Activated CD4-positive, alpha-beta memory T cell treated with anti-CD3 and anti-CD28 coated beads for 36 hours (primary cell): ENCODE data around the gene APBB1IP. TPM values are rescaled to one million over a fixed set of nuclear protein-coding genes. Genes with fewer than 3 reads are reported as not detected.
"Not testable (repeated sequence)": the region's sequence is repeated elsewhere in the genome, so short reads cannot be mapped to it uniquely, and the experiment has no call there.

ENCODE experiments used
- CTCF ChIA-PET: fragments of 350-600 bp; sonication (Branson Sonifier 250); formaldehyde crosslinking; loops from one replicate; lab custom pipeline; 2021; ENCODE audit warnings: antibody characterized with exemption, inconsistent platforms; lab: Charles Lee
- POLR2A ChIA-PET: fragments of 350-600 bp; sonication (Branson Sonifier 250); formaldehyde crosslinking; loops from one replicate; lab custom pipeline; 2021; ENCODE audit warnings: antibody characterized with exemption; lab: Charles Lee
- DNase-seq: peaks from one replicate; pipeline ENCODE4 v3.0.0-alpha.2; 2020
- H3K27ac Mint-ChIP-seq: one replicate; pipeline ENCODE4 v1.8.0; 2021; ENCODE audit warnings: mixed read lengths
- H3K27me3 Mint-ChIP-seq: one replicate; pipeline ENCODE4 v1.8.0; 2021; ENCODE audit warnings: mixed read lengths
- H3K36me3 Mint-ChIP-seq: one replicate; pipeline ENCODE4 v1.8.0; 2021; ENCODE audit warnings: mixed read lengths
- H3K4me1 Mint-ChIP-seq: one replicate; pipeline ENCODE4 v1.8.0; 2021; ENCODE audit warnings: low read depth, mixed read lengths
- H3K4me3 Mint-ChIP-seq: one replicate; pipeline ENCODE4 v1.8.0; 2021; ENCODE audit warnings: mild to moderate bottlenecking, mixed read lengths
- H3K9me3 Mint-ChIP-seq: one replicate; pipeline ENCODE4 v1.8.0; 2021; ENCODE audit warnings: mixed read lengths
- intact Hi-C: fragments of 100-400 bp; cut with micrococcal nuclease; formaldehyde crosslinking; loops from one replicate; pipeline ENCODE4 v1.15.1; 2023
- total RNA-seq, 2 experiments: library from RNA; stranded (reverse); gene quantifications; one replicate each; pipeline ENCODE4 v1.2.3, GENCODE V29; 2021

The APBB1IP gene
- total RNA-seq, 2 experiments from 2014 or later: 50.1 to 52.1 TPM

DNA sequence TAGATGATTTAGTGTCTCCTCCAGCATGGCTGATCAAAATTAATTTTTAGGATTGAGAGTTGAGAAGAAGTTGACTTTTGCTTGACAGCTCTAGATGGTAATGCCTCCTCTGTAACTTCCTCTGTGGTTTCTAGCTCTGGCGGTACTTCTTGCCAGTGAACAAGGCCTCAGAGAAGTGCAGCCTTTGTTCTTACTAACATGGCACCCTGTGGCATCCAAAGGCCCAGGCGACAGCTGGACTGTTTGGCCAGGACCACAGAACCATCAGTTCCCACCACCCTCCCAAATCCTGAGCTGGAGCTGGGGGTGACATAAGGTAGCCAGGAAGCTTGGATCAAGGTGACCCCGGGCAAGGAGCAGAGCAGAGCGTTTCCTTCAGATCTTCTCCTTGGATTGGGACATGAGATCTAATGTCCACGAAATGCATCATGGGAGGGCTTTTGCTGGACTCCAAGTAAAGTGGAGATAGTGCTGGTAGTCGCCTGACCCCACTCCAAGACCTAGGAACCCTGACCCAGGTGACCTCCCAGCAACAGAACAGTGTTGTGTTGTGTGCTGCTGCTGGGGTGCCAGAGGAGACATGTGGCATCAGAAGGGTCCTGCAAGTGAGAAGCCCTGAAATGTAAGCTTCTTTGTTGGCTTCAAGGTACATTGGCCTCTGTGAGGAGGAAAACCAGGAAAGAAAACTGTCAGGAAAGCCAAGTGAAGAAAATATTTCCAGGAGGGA lies 41.8 kb downstream of the APBB1IP start:
- ChIA-PET CTCF (interaction anchor here (1.0 kb wide), 1 partner anchor 12 kb away, joined by 3 read pairs; no protein-coding TSS in a partner anchor), POLR2A (interaction anchor here (0.5 to 1.3 kb wide), 4 partner anchors 15 to 358 kb away, joined by 3 to 5 read pairs (median 4); partner anchors contain the start of gene APBB1IP)
- Mint-ChIP-seq H3K36me3 (peaks cover 10% of the 10 kb centered on the region), H3K27me3 (no peaks in the 10 kb centered on the region), H3K4me3 (peak overlapping the region; percentile 54), H3K9me3 (no peaks in the 10 kb centered on the region), H3K4me1 (peaks cover 68% of the 10 kb centered on the region), H3K27ac (peak overlapping the region; percentile 92)
- intact Hi-C loops: loop anchor here (10.0 kb wide), 1 partner anchor 675 kb away; the partner anchor contains the start of genes MASTL and YME1L1
- peak; percentile 51 for DNase-seq

DNA sequence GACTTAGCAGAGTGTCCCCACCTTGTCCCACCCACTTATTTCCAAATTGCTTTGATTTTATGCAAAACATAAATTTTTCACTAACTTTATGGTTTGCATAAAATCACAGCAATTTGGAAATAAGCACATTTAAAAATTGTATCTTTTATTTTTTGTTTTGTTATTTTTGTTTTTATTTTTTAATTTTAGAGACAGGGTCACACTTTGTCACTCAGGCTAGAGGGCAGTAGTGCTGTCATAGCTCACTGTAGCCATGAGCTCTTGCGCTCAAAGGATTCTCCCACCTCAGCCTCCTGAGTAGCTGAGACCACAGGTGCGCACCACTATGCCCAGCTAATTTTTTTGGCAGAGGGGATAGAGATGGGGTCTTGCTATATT lies 43.2 kb downstream of the APBB1IP start:
- Mint-ChIP-seq H3K4me3 (no peak overlapping the region), H3K9me3 (no peaks in the 10 kb centered on the region), H3K36me3 (peaks cover 10% of the 10 kb centered on the region), H3K27ac (peak overlapping the region; percentile 92), H3K27me3 (no peaks in the 10 kb centered on the region), H3K4me1 (peaks cover 70% of the 10 kb centered on the region)
- POLR2A ChIA-PET: interaction anchor here (1.3 to 1.9 kb wide), 2 partner anchors 16 to 42 kb away, joined by 3 to 5 read pairs; no protein-coding TSS in a partner anchor
- no peak for DNase-seq
- intact Hi-C loops: loop anchor here (10.0 kb wide), 1 partner anchor 673 kb away; the partner anchor contains the start of genes MASTL and YME1L1
- CTCF ChIA-PET: interaction anchor here (1.0 kb wide), 1 partner anchor 12 kb away, joined by 4 read pairs; no protein-coding TSS in a partner anchor

DNA sequence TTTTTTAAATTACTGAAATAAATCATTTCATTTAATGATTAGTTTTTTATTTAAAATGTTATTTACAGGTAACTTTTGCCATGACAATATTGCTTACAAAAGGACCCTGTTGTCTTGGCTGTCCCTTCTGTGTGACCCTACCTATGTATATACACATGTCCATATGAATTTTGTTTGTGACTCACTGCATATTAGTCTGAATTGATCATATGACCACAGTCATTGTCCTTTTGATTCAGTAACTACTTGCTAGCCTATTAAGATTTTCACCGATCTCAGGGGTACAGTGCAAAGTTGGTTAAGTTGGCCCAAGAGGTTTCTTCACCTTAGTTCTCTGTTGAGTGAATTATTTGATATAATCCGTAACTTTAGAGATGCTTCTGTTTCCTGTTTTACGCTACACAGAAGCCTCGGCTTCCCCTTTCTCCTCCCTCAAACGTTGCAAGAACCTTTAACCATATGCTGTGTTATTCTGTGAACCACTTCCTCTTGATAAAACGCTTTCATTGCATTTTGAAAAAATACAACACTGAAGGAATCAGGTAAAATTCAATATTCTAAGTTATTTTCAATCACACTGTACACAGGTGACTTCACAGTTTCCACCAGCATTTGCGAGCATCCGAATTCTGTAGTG lies 43.9 kb downstream of the APBB1IP start:
- Mint-ChIP-seq H3K4me1 (peaks cover 76% of the 10 kb centered on the region), H3K27ac (peak overlapping the region; percentile 98), H3K9me3 (no peaks in the 10 kb centered on the region), H3K27me3 (no peaks in the 10 kb centered on the region), H3K36me3 (peaks cover 10% of the 10 kb centered on the region), H3K4me3 (peak overlapping the region; percentile 73)
- CTCF ChIA-PET: no interaction called here
- intact Hi-C loops: loop anchor here (1.0 to 10.0 kb wide), 3 partner anchors 8 to 673 kb away; partner anchors contain the start of genes MASTL and YME1L1
- DNase-seq: no peak
- POLR2A ChIA-PET: interaction anchor here (1.9 kb wide), 1 partner anchor 43 kb away, joined by 5 read pairs; no protein-coding TSS in a partner anchor

DNA sequence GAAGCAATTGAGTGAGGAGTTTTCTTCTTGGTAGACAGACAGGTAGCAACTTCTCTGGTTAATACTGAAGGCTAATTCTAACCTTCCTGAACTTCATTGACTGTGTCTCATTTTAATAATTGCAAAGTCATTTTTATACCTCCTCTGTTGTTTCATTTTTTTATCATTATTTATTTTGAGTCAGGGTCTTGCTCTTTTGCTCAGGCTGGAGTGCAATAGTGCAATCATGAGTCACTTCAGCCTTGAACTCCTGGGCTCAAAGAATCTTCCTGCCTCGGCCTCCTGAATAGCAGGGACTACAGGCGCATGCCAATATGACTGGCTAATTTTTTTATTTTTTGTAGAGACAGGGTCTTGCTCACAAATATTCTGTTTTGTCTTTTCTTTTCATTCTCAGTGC lies 45.4 kb downstream of the APBB1IP start:
- POLR2A ChIA-PET: no interaction called here
- Mint-ChIP-seq H3K9me3 (no peaks in the 10 kb centered on the region), H3K4me3 (peak overlapping the region; percentile 32), H3K27me3 (no peaks in the 10 kb centered on the region), H3K36me3 (peaks cover 9% of the 10 kb centered on the region), H3K4me1 (peaks cover 77% of the 10 kb centered on the region), H3K27ac (peak overlapping the region; percentile 78)
- intact Hi-C loops: loop anchor here (1.0 to 10.0 kb wide), 2 partner anchors 53 to 671 kb away; partner anchors contain the start of genes MASTL and YME1L1
- CTCF ChIA-PET: no interaction called here
- DNase-seq: no peak

DNA sequence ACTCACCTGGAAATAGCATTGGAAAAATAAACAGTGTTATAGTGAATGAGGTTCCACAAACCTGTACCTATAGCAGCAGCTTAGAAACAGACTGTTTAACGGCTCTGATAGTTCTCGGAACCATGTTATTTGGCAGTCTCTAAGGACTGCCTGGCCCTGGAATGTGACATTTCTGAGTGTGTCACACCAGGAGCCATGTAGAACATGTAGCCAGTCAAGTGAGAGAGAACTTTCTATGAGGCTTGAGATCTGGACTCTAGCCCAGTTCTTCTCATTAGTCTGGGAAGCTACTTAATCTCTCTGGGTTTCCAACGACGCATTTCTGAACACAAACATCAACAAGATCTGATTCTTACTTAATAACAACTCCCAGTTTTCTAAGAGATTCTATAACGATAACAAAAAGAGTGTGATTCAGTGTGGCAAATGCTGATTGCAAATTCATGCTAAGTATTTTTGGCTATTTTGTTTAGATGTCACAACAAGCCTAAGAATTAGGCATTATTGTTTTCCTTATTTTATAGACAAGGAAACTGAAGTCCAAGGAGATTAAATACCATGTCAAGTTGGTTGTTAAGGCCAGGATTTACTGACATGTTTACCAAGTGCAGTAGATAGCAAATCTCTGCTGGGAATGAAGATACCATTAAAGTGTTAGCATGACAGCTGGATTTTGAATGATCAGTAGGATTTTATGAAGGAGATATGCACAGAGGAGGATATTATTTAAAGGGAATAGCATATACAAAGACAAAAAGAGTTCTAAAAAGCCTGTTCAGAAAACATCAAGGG lies 47.2 kb downstream of the APBB1IP start:
- intact Hi-C loops: loop anchor here (5.0 to 10.0 kb wide), 2 partner anchors 377 to 669 kb away; partner anchors contain the start of genes ABI1, MASTL and YME1L1
- CTCF ChIA-PET: no interaction called here
- H3K36me3 Mint-ChIP-seq: peaks cover 8% of the 10 kb centered on the region
- H3K27ac Mint-ChIP-seq: peak overlapping the region; percentile 57
- H3K9me3 Mint-ChIP-seq: no peaks in the 10 kb centered on the region
- peaks cover 78% of the 10 kb centered on the region for H3K4me1 Mint-ChIP-seq
- POLR2A ChIA-PET: interaction anchor here (3.0 kb wide), 1 partner anchor 47 kb away, joined by 11 read pairs; the partner anchor contains the start of gene APBB1IP
- no peak for DNase-seq
- no peak overlapping the region for H3K4me3 Mint-ChIP-seq
- H3K27me3 Mint-ChIP-seq: no peaks in the 10 kb centered on the region

DNA sequence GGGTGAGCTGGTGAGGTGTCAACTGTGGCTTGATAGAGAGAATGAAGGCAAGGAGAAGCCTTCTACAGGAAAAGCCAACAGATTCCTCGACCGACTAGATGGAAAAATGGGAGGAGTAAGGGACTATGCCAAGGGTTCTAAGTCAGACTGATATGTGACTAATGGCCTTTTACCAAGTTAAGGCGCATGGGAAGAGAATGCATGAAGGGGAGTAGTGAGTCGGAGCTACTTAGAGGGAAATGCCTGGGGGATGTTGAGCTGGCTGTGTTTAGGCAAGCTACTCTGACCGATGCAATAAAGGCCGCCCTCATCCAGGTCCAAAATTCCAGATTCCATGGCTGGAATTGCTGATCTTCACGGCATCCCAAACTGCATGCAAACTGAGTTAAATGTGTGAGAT lies 48.2 kb downstream of the APBB1IP start:
- intact Hi-C loops: loop anchor here (2.0 to 10.0 kb wide), 3 partner anchors 252 to 668 kb away; partner anchors contain the start of genes ABI1, MASTL and YME1L1
- no peaks in the 10 kb centered on the region for H3K27me3 Mint-ChIP-seq
- peaks cover 70% of the 10 kb centered on the region for H3K4me1 Mint-ChIP-seq
- H3K27ac Mint-ChIP-seq: peak overlapping the region; percentile 86
- POLR2A ChIA-PET: interaction anchor here (0.6 to 3.0 kb wide), 4 partner anchors 9 to 687 kb away, joined by 3 to 11 read pairs (median 4); partner anchors contain the start of gene APBB1IP
- CTCF ChIA-PET: interaction anchor here (0.6 to 1.0 kb wide), 2 partner anchors 50 to 151 kb away, joined by 3 to 5 read pairs; no protein-coding TSS in a partner anchor
- DNase-seq: no peak
- no peaks in the 10 kb centered on the region for H3K9me3 Mint-ChIP-seq
- H3K36me3 Mint-ChIP-seq: peaks cover 8% of the 10 kb centered on the region
- peak overlapping the region; percentile 9 for H3K4me3 Mint-ChIP-seq

DNA sequence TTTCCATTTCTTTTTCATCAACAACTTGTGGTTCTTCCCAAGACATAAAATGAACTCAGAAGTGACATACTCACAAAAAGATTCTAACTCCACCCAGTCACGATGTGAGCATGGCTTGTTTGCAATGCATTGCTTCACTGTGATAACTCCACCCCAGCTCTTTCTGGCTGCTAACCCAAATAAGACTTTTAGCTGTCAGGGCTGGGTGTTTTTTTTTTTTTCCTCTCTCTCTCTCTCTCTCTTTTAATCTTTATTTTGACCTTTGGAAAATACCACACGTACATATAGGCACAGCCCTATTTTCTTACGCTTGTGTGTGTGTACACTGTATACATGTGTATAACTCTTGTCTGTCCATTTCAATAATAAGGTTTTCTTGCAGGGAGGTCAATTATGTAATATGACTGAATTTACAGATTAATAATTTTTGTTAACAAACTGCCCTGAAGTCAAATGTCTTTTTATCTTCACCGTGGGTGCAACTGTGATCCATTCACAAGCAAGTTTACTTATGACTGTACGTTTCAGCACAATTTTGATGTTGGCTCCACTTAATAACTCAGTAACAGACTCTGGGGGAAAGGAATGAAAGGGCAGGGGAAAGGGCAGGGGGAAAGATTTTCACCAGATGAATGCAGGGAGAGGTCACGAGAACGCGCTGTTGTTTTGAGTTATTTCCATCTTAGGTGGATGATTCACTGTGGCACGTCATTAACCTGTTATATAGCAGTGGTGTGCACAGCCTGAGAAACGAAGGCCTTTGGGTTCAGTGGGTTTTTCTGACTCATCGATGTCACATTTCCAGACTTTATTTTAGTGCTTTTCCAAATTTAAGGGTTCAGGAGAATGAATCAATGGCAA lies 49.1 kb downstream of the APBB1IP start:
- Mint-ChIP-seq H3K4me3 (peak overlapping the region; percentile 44), H3K27me3 (no peaks in the 10 kb centered on the region), H3K36me3 (peaks cover 8% of the 10 kb centered on the region), H3K4me1 (peaks cover 66% of the 10 kb centered on the region), H3K9me3 (no peaks in the 10 kb centered on the region), H3K27ac (peak overlapping the region; percentile 86)
- ChIA-PET CTCF (interaction anchor here (0.6 to 1.0 kb wide), 2 partner anchors 51 to 152 kb away, joined by 3 to 5 read pairs; no protein-coding TSS in a partner anchor), POLR2A (interaction anchor here (0.6 to 3.0 kb wide), 5 partner anchors 9 to 686 kb away, joined by 3 to 11 read pairs (median 4); partner anchors contain the start of gene APBB1IP)
- intact Hi-C loops: loop anchor here (1.0 to 10.0 kb wide), 9 partner anchors 12 to 668 kb away; partner anchors contain the start of genes ABI1, APBB1IP, MASTL and YME1L1
- DNase-seq: peak; percentile 86

DNA sequence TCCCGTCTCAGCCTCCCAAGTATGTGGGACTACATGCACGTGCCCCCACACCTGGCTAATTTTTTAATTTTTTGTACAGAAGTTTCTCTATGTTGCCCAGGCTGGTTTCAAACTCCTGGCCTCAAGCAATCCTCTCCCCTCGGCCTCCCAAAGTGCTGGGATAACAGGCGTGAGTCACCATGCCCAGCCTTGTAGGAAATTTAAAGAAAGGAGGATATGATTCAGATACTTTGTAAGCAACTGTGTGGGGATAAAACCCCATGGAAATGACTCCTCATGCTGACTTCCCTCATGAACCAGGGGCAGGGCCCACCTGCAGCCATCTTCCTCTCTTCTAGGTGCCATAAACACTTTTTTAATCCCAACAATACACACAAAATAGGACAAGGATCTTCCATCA lies 50.2 kb downstream of the APBB1IP start:
- Mint-ChIP-seq H3K4me1 (peaks cover 58% of the 10 kb centered on the region), H3K36me3 (peaks cover 15% of the 10 kb centered on the region), H3K4me3 (no peak overlapping the region), H3K27me3 (no peaks in the 10 kb centered on the region), H3K9me3 (no peaks in the 10 kb centered on the region), H3K27ac (peak overlapping the region; percentile 86)
- CTCF ChIA-PET: no interaction called here
- DNase-seq: peak; percentile 57
- intact Hi-C loops: loop anchor here (5.0 to 10.0 kb wide), 2 partner anchors 374 to 666 kb away; partner anchors contain the start of genes ABI1, MASTL and YME1L1
- POLR2A ChIA-PET: no interaction called here

DNA sequence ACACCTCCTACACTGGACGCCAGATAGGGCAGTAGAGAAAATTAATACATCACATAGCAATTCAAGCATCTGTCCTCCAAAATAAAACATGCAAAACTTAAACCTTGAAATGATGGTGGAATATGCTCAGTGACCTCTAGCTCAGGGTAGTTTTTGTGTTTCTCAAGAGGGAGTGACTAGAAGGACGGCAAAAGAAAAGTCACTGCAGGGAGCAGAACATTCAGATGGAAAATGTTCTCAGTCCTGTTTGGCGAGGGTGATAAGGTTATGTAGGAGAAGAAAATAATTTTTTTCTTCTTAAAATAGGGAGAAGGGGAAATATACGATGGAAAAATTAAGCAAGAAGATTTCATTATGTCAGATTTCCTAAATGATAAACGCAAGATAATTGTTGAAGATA lies 50.9 kb downstream of the APBB1IP start:
- Mint-ChIP-seq H3K4me1 (peaks cover 51% of the 10 kb centered on the region), H3K27ac (peak overlapping the region; percentile 86), H3K27me3 (no peaks in the 10 kb centered on the region), H3K9me3 (no peaks in the 10 kb centered on the region), H3K4me3 (no peak overlapping the region), H3K36me3 (peaks cover 23% of the 10 kb centered on the region)
- intact Hi-C loops: loop anchor here (5.0 to 10.0 kb wide), 2 partner anchors 373 to 666 kb away; partner anchors contain the start of genes ABI1, MASTL and YME1L1
- CTCF ChIA-PET: interaction anchor here (1.0 kb wide), 1 partner anchor 14 kb away, joined by 3 read pairs; no protein-coding TSS in a partner anchor
- DNase-seq: no peak
- POLR2A ChIA-PET: no interaction called here

DNA sequence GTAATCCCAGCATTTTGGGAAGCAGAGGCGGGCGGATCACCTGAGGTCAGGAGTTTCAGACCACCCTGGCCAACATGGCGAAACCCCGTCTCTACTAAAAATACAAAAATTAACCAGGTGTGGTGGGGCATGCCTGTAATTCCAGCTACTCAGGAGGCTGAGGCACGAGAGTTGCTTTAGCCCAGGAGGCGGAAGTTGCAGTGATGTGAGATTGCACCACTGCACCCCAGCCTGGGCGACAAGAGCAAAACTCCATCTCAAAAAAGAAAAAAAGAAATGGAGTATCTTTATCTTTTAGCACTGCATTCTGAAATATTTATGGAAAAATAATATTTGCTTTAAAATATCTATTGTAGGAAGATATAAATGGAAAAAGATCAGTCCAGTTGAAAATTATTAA lies 52.2 kb downstream of the APBB1IP start:
- intact Hi-C loops, DNase-seq, H3K27me3 Mint-ChIP-seq, H3K9me3 Mint-ChIP-seq, H3K27ac Mint-ChIP-seq, H3K4me3 Mint-ChIP-seq, POLR2A ChIA-PET: not testable (repeated sequence)
- peaks cover 27% of the 10 kb centered on the region for H3K36me3 Mint-ChIP-seq
- CTCF ChIA-PET: interaction anchor here (1.0 kb wide), 1 partner anchor 157 kb away, joined by 3 read pairs; no protein-coding TSS in a partner anchor
- H3K4me1 Mint-ChIP-seq: peaks cover 45% of the 10 kb centered on the region
